NCI-H69 (cell line): ENCODE data around the gene COMP.

Experiments
- DNase-seq: peaks from one replicate; lab custom pipeline; 2025; lab: John Stamatoyannopoulos, UW

Gene COMP

DNA sequence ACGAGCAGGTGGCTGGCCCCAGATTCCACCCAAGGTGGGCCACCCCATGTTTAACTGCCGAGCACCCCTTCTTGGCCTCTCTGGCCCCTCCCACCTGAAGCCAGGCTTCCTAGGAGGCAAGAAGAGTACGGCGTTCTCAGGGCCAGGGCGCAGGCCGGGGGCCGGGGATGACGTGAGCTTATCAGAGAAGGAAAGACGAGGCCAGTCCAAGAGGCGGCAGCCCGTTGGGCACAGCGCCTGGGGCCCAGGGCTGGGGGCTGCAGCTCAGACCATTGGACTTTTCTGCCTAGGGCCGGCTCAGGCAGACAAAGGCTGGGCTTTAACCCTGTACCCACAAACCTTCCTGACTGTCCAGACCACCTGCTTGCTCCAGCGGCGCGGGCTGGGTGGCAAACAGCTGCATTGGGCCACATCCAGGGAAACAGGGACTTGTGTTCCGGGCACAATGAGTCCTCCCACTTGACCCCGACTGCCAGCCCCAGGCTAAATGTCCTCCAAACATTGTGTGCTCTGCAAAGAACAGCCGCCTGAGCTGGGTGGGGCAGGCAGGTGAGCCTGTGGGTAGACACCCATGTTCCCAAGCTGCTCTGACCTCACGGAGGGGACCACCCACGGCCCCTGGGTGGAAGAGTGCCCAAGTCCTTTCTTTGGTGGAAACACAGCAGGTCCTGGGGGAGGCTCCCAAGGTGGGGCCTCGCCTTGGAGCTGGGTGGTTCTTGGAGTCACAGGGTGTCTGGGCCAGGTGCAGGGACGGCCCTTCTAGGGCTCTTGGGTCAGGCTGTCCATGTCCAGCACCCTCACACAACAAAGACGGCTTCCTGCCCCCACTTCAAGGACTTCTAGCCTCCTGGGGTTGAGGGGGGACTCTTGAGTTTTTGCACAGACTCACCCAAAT lies 21.9 kb downstream of the COMP start:
- peak; percentile 76 for DNase-seq

DNA sequence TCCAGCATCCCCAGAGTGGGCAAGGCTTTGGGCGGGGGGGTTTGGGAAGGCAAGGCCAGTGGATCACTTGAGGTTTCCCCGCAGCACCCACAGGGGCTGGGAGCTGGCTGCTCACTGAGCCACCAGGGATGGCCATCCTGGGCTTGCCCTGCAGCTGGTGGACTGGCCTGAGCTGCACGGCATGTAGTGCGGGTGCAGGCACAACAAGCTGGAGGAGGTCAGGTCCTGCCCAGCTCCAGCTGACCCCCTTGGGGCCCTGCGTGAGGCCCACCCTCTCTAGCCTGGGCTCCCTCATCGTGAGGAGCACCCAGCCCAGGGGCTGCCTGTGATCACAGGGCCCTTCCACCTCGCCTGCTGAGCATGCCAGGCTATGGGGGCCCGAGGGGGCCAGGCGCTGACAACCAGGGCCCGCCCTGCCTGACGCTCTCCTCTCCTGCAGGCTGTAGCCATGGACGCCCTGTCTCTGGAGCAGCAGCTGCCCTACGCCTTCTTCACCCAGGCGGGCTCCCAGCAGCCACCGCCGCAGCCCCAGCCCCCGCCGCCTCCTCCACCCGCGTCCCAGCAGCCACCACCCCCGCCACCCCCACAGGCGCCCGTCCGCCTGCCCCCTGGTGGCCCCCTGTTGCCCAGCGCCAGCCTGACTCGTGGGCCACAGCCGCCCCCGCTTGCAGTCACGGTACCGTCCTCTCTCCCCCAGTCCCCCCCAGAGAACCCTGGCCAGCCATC lies 22.9 kb downstream of the COMP start:
- no peak for DNase-seq

DNA sequence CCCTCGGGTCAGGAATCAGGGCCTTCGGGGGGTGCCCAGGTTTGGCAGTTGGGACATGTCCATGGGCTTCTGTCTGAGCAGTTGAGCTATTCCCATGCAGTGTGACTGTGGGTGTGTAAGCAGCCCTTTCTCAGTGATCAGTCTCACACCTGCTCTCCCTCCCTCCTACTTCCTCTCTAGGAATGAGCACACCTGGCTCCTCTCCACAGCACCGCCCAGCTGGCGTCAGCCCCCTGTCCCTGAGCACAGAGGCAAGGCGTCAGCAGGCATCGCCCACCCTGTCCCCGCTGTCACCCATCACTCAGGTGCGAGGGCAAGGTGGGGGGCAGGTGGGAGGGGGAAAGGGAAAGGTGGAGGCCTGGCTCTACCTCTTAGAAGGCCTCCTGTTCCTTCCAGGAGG lies 25.9 kb downstream of the COMP start:
- DNase-seq, result peak; percentile 83

DNA sequence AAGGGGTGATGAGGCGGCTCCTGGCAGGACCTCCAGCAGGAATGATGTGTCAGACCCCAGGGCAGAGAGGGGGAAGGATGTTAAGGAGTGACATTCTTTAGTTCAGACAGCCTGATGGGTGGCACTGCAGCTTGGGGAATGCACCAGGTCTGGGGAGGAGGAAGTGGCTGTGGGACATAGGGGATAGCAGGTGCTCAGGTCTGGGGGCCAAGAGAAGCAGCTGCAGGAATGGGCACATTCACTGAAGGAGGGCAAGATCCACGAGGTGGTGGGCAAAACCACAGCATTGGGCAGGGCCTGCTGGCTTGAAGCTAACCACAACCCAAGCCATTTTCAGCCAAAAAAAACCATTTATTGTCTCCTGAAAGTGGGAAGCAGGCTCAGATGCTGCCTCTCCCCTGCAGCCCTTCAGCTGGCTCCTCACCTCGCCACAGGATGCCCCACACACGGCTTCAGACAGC lies 26.5 kb downstream of the COMP start:
- no peak for DNase-seq

DNA sequence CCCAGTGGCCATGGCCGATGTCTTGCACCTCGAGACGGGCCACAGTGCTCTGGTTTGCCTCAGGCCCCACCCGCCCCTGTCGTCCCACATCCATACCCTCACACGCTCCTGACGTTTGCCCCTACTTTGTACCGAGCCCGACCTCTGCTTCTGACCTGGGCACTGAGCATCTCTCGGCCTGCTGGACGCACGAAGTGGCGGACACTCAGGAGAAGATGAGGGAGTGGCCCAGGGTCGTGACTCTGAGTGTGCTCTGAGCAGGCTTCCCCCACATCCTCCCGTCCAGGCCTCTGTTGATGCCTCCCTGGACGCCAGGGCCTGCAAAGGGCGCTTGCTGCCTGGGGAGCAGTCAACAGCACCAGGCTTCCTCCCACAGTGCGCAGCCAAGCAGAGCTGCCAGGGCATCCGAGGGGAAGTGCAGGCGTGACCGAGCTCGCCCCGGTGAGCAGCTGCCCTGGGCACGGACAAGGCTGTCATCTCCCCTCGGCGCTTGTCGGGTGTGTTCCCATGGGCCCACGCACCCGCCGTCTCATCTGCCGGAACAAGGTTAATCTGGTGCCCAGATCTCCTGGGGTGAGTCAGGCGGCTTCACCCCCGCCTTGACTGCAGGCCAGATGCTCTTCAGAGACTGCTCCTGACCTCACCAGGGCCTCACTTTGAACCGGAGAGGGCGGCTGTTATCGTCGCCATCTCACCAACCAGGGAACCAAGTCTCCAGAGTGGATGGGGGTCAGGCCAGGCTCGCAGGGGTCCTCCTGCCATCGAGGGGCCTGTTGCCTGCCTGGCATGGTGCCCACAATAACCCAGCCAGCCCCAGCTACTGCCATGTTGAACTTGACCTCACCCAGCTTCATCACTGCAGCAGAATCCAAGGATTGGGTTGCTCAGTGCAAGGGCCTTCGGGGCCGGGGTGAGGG lies 27.2 kb downstream of the COMP start:
- DNase-seq, result peak; percentile 25

DNA sequence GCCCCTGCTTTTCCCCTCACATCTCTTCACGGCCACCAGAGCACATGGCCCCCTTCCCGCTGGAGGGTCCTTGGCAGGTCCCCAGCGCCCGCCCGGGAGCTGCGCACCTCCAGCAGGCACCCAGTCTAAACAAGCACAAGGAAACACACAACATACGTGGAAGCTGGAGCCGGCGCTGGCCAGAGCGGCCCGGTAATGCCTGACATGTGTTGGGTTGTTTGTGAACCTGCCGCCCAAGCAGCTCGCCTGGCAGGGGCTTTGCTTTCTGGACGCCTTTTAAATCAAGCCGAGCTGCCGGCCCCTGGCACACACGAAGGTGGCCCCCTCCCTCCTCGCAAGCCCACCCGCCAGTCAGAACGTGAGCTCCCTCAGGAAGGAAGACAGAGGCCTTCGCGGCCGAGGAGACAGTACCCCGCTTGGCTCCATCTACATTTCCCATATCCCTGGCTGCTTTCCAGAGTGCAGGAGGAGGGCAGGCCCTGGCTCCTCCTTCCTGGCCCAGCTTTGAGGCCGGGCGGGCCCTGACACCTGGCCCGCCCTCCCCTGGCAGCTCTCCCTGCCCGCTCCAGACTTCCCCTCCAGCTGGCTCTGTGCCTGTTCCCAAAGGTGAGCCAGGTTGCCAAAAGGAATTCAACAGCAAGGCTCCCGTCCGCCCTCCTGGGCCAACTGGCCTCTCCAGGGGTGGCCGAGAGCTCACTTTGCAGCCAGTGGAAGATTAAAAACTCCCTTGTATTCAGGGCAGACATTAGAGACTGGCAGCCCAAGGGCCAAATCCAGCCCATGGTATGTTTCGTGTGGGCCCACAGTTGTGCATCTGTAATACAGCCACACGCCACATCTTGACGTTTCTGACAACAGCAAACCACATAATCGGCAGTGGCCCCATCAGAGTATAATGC lies 28.7 kb downstream of the COMP start:
- peak; percentile 98 for DNase-seq

DNA sequence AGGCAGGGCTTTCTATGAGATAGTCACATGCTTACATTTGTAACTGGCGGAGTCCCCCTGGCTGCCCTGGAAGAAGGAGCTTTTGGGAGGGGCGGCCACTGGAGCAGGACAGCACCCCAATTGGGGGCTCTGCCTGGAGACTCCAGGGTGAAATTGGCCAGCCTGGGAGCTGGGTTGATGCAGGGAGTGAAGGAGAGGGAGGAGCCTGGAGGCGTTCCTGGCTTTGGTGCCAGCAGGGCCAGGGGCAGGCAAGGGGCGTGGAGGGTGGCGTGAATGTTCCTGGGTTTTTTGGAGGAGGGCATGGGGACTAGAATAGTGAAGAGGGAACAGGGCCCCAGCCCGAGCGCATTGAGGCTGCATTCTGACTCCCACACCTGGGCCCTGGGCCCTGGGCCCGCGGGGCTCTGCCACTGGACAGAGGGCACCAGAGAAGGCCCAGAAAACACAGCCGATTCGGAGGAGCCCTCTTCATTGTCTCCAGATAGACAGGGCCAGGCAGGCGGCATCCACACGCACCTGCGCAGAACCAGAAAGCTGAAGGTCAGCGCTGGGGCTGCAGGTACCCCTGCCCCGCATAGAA lies 29.5 kb downstream of the COMP start:
- no peak for DNase-seq

DNA sequence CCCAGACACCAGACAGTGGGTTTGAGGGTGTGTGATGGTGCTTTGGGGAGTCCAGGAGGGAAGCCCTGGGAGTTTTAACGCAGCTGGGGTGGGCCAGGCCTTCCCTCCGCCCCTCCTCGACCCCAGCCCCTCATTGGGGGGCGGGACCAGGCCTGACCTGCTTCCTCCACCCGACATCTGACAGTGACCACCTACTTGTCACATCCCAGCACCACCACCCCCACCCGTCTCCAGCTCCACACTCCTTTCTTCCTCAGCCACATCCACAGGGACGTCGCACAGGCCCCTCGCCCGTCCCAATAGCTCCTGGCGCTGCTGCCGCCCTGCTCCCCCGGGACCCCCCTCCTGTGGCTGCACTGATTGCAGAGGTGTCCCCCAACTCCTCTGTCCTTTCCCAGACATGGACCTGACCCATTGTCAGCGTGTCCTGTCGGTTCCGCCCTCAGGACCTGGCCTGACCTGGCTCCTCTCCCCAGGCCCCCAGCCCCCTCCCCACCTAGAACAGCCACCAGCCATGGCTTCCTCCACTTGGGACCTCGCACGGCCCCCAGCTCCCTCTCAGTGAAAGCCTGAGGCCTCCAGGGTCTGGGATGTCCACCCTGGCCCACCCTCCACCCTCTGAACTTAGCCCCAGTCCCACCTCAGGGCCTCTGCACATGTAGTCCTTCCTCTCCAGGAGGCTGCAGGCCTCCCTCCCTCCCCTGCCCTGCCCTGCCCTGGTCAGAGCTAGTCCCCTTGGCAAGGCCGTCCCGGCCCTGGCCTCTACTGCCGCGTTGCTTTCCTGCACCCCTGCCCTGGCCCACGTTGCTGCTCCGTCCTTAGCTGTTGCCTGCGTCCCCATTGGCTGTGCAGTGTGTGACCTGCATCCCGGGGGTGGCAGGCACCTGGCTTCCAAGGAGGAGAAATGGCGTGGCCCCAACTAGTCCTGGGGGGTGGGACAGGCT lies 30.4 kb downstream of the COMP start:
- DNase-seq, result no peak

DNA sequence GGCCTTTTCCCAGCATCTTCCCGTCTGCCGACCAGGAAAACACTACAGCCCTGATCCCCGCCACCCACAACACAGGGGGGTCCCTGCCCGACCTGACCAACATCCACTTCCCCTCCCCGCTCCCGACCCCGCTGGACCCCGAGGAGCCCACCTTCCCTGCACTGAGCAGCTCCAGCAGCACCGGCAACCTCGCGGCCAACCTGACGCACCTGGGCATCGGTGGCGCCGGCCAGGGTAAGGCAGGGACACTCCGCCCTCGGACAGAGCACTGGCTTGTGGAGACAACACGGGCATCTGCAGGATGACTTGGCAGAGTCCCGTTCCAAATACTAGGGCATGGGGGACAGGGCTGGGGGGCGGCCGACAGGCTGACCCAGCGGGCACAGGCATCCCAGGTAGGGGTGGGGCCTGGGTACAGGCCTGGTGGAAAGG lies 31.1 kb downstream of the COMP start:
- no peak for DNase-seq

DNA sequence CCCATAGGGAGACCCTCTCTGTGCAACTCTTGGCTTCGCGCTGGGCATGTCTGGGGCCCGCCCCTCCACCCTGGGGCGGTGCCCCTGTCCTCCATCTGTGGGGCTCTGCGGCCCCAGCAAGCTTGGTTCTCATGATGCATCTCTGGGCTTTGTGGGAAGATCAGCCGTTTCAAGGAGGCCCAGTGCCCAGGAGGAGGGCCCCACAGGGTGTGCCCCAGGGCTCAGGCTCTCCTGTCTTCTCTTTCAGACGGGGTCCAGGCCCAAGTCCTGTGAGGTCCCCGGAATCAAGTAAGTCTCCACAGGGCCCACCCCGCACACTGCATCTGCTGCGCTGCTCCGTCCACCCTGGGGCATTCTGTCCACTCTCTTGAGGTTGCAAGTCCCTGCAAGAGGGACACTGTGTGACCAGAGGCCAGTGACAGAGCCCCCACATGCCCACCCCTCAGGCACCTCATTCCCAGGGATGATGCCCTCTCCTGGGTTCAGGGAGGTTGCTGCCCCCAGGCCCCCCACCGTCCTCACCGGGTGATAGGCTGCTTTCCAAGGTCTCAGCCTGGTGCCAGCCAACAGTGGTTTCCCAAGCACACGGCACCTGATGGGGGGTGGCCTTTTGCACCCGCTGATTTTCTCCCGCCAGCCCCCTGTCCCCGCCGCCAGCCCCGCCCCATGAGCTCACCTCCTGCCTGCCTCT lies 31.7 kb downstream of the COMP start:
- DNase-seq, result no peak

DNA sequence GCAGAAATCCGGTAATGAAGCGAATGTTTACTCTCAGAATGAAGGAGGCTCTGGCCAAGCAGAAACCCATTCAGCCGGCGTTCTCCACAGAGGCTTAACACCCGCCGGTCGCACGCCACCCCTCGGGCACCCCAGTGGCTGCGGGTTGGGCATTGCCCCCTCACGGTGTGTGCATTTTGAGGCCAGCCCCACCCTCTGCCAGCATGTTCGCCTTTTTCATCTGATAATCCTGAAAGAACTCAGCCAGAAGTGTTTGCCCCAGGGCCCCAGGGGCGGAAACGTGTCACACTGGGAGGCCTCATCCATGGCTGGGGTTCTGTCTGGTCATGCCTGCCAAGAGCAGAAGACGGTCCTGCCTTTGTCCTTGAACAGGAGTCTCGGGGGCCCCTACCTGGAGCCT lies 34.2 kb downstream of the COMP start:
- peak; percentile 95 for DNase-seq

DNA sequence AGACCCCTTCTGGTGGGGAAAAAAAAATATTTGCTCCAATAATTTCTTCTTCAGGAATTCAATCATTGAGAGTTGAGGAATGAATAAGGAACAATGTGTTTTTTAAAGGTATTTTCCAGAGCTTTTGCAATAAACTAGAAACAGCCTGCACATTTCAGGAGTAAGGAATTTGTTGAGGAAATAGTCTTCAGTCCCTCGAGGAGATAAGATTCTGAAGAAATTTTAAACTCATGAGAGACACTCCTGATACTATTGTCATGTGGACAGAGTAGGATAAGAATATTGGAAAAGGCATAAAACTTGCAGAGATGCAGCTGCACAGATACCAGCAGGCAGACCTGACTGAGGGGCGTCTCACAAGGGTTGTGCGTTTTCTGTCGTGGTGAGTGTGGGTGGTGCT lies 36.6 kb downstream of the COMP start:
- DNase-seq, result no peak

DNA sequence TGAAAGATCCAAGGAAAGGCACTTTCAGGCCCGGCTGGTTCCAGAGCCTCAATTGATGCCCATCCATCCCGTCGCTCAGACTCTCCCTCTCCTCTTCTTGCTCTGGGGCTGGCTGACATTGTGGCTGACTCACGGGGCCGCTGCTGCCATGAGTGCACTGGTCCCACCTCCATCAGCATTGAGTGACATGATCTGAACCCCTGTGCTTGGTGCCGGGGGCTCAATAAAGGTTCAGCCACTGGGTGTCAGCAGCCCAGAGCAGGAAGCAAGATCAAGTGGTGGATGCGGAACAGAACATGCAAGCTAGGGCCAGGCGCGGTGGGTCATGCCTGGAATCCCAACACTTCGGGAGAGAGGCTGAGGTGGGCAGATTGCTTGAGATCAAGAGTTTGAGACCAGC lies 39.5 kb downstream of the COMP start:
- DNase-seq, result no peak

DNA sequence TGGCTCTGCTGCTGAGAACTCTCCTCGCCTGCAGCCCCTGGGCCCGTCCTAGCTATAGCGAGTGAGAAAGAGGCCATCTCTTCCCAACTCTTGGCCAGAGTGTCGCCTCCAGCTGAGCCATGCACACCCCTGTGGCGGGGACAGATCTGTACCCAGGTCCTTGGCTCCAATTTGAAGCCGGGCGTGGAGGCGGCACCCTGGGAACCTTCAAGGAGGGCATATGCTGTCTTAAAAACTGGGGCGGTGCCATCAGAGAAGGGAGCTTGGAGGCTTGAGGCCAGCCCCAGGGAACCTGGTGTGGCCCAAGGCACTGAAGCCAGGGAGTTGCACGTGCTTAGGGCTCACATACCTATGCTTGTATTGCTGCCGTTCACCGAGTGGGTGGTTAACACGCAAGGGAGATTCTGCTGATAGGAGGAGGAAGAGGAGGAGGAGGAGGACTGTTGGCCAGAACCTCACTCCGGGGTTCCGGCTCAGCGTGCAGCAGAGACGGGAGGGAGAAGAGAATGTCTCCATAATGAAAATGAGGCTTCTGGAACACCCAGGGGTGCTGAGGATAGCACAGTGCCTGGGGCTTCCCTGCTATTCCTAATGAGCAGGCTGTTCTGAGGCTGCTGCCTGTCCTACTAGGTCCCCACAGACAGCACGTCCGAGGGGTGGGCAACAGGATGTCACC lies 40.7 kb downstream of the COMP start:
- DNase-seq, result no peak

DNA sequence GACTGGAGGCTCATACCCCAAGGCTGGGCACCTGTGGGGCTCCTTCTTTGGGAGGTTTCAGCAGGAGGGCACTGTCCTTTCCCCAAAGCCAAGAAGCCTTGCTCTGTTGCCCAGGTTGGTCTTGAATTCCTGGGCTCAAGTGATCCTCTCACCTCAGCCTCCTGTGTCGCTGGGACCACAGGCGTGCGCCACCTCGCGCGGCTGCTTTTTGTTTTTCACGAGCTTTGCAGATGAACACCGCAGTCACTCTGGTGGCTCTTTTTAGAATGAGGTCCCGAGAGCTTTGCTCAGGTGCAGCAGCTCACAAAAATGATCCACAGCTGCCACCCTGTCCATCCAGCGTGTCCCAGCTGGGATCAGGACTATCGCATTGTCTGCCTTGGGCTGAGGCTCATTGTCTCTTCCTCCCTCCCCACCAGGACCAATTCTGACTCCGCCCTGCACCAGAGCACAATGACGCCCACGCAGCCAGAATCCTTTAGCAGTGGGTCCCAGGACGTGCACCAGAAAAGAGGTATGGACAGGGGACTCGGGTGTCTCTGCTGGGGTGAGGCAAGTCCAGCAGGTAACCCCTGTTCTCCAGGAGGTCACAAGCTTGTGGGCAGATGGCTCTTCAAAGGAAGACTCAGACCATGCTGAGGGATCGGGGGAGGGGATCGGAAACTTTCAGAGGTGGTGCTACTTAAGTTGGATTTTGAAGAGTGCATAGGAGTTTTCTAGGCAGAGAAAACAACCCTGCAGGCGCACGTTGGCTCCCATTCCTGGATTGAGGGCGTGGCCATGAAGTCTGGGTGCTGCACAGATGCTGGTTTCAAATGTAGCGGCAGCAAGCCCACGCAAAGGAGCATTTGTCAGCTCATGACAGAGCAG lies 41.5 kb downstream of the COMP start:
- DNase-seq, result no peak

DNA sequence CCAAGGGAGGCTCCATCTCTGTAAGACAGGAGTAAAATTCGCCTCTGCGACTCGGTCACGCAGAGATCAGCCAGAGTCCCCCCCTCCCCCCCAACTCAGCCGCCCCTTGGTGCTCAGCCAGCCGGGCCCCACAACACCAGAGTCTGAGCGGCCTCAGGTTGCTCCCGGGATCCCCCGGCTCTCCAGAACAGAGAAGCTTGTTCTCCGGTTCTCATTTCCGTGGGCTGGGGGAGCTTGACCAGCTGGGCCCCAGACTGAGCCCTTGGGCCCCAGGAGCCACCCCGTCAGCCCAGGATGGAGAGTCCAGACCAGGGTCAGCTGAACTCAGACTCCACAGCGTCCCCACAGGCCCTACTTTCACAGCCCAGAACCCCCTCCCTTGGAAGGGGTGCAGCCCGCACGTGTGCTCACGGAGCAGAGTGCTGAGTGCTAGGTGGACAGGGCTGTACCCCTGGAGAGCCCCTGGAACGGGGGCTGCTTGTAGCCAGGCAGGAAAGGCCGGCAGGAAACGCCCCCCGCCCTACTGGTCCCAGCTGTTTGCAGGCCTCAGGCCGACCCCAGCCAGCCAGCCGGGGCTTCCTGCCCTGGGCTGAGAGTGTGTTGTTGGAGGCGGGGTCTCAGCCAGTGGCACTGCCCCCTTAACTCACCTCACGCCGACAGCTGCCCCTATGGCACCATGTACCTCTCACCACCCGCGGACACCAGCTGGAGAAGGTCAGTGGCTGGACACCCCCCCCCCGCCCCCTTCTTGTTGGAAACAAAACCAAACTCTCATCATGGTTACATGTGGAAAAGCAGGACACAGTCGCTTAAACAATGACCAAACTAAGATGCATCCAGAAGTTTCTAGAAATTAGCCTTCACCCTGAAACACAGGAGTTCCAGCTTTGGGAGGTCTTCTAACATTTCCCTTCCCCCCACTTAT lies 44.4 kb downstream of the COMP start:
- no peak for DNase-seq
